Sigmoid colon (tissue), 4 donors: ENCODE data around the gene WASHC3.

Source experiments
- CTCF ChIP-seq, 4 experiments: fragments of 450-650 bp in 3 of 4; fragments of 200-600 bp in 1 of 4; IDR thresholded peaks; one replicate each; pipeline ENCODE4 v1.5.1; 2016 to 2019; ENCODE audit warnings: antibody characterized with exemption in 4 of 4, mild to moderate bottlenecking in 3 of 4, moderate library complexity in 2 of 4
- EP300 ChIP-seq, 4 donors: sonication (generic); formaldehyde crosslinking; IDR thresholded peaks; one replicate each; pipeline ENCODE4 v1.6.1; 2017; ENCODE audit warnings: antibody characterized with exemption in 4 of 4
- POLR2A ChIP-seq, 2 donors: fragments of 450-650 bp; IDR thresholded peaks; one replicate each; pipeline ENCODE4 v1.6.1; 2016; ENCODE audit warnings: antibody characterized with exemption in 2 of 2, mild to moderate bottlenecking in 2 of 2, moderate library complexity in 2 of 2
- POLR2AphosphoS5 ChIP-seq, 4 donors: sonication (generic); formaldehyde crosslinking; IDR thresholded peaks; one replicate each; pipeline ENCODE4 v1.6.1; 2017; ENCODE audit warnings: antibody characterized with exemption in 4 of 4

GRCh38 chr12:102106905-102107304 is 45.1 kb upstream of the WASHC3 start:
- TF ChIP-seq POLR2AphosphoS5 (IDR thresholded peaks at IDR 0.05) (no peak), CTCF (IDR thresholded peaks at IDR 0.05) (no peak), POLR2A (IDR thresholded peaks at IDR 0.05) (no peak), EP300 (IDR thresholded peaks at IDR 0.05) (no peak)
